WTC11 (cell line): ENCODE results near the gene PDZRN4.

ENCODE experiments used
- CTCF ChIP-seq: fragments of 200-600 bp; IDR thresholded peaks from 2 replicates; pipeline ENCODE4 v1.8.0; 2022; ENCODE audit warnings: antibody characterized with exemption
- E2F1 ChIP-seq: sonication (generic); formaldehyde crosslinking; IDR thresholded peaks from 2 replicates; pipeline ENCODE4 v1.8.0; 2022; ENCODE audit warnings: mild to moderate bottlenecking, missing genetic modification reagents
- E2F4 ChIP-seq: sonication (generic); formaldehyde crosslinking; IDR thresholded peaks from 2 replicates; pipeline ENCODE4 v1.8.1; 2022; ENCODE audit warnings: low read depth, mild to moderate bottlenecking, moderate library complexity, missing genetic modification reagents, borderline replicate concordance
- ELF4 ChIP-seq: sonication (generic); formaldehyde crosslinking; IDR thresholded peaks from 2 replicates; pipeline ENCODE4 v1.8.1; 2022; ENCODE audit warnings: low read depth, mild to moderate bottlenecking, moderate library complexity, missing genetic modification reagents
- ESRRA ChIP-seq: sonication (generic); formaldehyde crosslinking; IDR thresholded peaks from 2 replicates; pipeline ENCODE4 v1.8.1; 2022; ENCODE audit warnings: mild to moderate bottlenecking, missing genetic modification reagents, borderline replicate concordance
- NR2C2 ChIP-seq: sonication (generic); formaldehyde crosslinking; IDR thresholded peaks from 2 replicates; pipeline ENCODE4 v1.8.0; 2022; ENCODE audit warnings: mild to moderate bottlenecking, missing genetic modification reagents
- OVOL2 ChIP-seq: fragments of 250-450 bp; sonication (Bioruptor Pico); IDR thresholded peaks from 2 replicates; pipeline ENCODE4 v1.9.0; 2021; ENCODE audit warnings: mild to moderate bottlenecking, borderline replicate concordance
- RELA ChIP-seq: sonication (generic); formaldehyde crosslinking; IDR thresholded peaks from 2 replicates; pipeline ENCODE4 v1.8.1; 2022; ENCODE audit warnings: missing genetic modification reagents, mild to moderate bottlenecking, borderline replicate concordance
- SOX15 ChIP-seq: fragments of 250-450 bp; sonication (Bioruptor Pico); IDR thresholded peaks from 2 replicates; pipeline ENCODE4 v1.9.0; 2021; ENCODE audit warnings: mild to moderate bottlenecking
- TCF7 ChIP-seq: sonication (generic); formaldehyde crosslinking; IDR thresholded peaks from 2 replicates; pipeline ENCODE4 v1.8.0; 2022; ENCODE audit warnings: mild to moderate bottlenecking, low read depth, missing genetic modification reagents, moderate library complexity
- ZNF232 ChIP-seq: sonication (generic); formaldehyde crosslinking; IDR thresholded peaks from 2 replicates; pipeline ENCODE4 v1.8.0; 2022; ENCODE audit warnings: mild to moderate bottlenecking, missing genetic modification reagents

- no peak for TF ChIP-seq ELF4 (CRISPR knock-in tag)
- TF ChIP-seq TCF7 (CRISPR knock-in tag) = no peak
- no peak for TF ChIP-seq CTCF
- TF ChIP-seq SOX15 (CRISPR knock-in tag) = no peak
- no peak for TF ChIP-seq E2F1 (CRISPR knock-in tag)
- no peak for TF ChIP-seq RELA (CRISPR knock-in tag)
- no peak for TF ChIP-seq ZNF232 (CRISPR knock-in tag)
- TF ChIP-seq OVOL2 (CRISPR knock-in tag) = no peak
- no peak for TF ChIP-seq ESRRA (CRISPR knock-in tag)
- no peak for TF ChIP-seq NR2C2 (CRISPR knock-in tag)
- TF ChIP-seq E2F4 (CRISPR knock-in tag) = no peak
Observed at GRCh38 chr12:41557344-41557743, 369.2 kb downstream of the PDZRN4 start.
